Activated T-cell treated with anti-CD3 and anti-CD28 coated beads, Interleukin-2, amount 50 U/mL, for 72 hours (primary cell): ENCODE data around the gene DHX16. TPM values are rescaled to one million over a fixed set of nuclear protein-coding genes. Genes with fewer than 3 reads are reported as not detected.

Experiments used
- ATAC-seq, 2 donors: fragments of 150-1000 bp; cut with Tn5 transposase; replicated peaks in 1 of 2; 2 replicates each; pipeline ENCODE4 v1.10.0; 2021; ENCODE audit warnings: moderate library complexity in 2 of 2, mild to moderate bottlenecking in 1 of 2
- DNase-seq, 2 donors: peaks; one replicate each; pipeline ENCODE4 v3.0.0; 2021 to 2022; ENCODE audit warnings: mixed read lengths in 1 of 2
- H3K27ac Mint-ChIP-seq: one replicate; pipeline ENCODE4 v1.8.0; 2022; ENCODE audit warnings: mild to moderate bottlenecking, moderate library complexity, mixed read lengths
- H3K27me3 Mint-ChIP-seq: one replicate; pipeline ENCODE4 v1.8.0; 2022; ENCODE audit warnings: low read depth, mixed read lengths
- H3K36me3 Mint-ChIP-seq, 2 donors: one replicate each; pipeline ENCODE4 v1.8.0; 2022; ENCODE audit warnings: mixed read lengths in 2 of 2, mild to moderate bottlenecking in 1 of 2; ENCODE audit not compliant: insufficient read depth in 2 of 2
- H3K4me1 Mint-ChIP-seq: one replicate; pipeline ENCODE4 v1.8.0; 2022; ENCODE audit warnings: low read depth, mixed read lengths
- H3K4me3 Mint-ChIP-seq, 2 donors: one replicate each; pipeline ENCODE4 v1.8.0; 2022; ENCODE audit warnings: mild to moderate bottlenecking in 2 of 2, mixed read lengths in 2 of 2, moderate library complexity in 2 of 2
- H3K9me3 Mint-ChIP-seq, 2 donors: one replicate each; pipeline ENCODE4 v1.8.0; 2022; ENCODE audit warnings: mixed read lengths in 2 of 2
- total RNA-seq, 2 donors: library from RNA; stranded (reverse); gene quantifications; one replicate each; pipeline ENCODE4 v1.2.3, GENCODE V29; 2022

The DHX16 gene
- total RNA-seq, 2 donors from 2014 or later = 39.2 to 43.0 TPM

DNA sequence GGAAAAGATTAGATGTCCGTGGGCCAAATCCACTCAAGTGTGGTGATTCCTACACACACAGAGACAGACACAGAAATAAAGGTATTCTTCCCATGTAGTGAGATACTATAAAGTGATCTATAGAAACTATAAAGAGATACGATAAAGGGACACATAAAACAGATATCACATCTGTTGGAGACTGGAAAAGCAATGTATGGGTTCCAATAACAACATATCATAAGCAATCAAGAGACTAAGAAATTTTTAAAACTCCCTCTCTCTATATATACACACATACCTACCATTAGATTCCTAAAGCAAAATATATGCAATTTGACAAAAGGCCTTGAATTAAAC is 61.0 kb downstream of the DHX16 start:
- Mint-ChIP-seq H3K9me3 (no peaks in the 10 kb centered on the region), H3K36me3 (peaks cover 45 to 73% of the 10 kb centered on the region in 2 donors), H3K27ac (peak overlapping the region; percentile 89), H3K27me3 (no peaks in the 10 kb centered on the region), H3K4me3 (peak overlapping the region; percentile 6 to 52), H3K4me1 (peaks cover 76% of the 10 kb centered on the region)
- no peak for DNase-seq
- no peak for ATAC-seq

DNA sequence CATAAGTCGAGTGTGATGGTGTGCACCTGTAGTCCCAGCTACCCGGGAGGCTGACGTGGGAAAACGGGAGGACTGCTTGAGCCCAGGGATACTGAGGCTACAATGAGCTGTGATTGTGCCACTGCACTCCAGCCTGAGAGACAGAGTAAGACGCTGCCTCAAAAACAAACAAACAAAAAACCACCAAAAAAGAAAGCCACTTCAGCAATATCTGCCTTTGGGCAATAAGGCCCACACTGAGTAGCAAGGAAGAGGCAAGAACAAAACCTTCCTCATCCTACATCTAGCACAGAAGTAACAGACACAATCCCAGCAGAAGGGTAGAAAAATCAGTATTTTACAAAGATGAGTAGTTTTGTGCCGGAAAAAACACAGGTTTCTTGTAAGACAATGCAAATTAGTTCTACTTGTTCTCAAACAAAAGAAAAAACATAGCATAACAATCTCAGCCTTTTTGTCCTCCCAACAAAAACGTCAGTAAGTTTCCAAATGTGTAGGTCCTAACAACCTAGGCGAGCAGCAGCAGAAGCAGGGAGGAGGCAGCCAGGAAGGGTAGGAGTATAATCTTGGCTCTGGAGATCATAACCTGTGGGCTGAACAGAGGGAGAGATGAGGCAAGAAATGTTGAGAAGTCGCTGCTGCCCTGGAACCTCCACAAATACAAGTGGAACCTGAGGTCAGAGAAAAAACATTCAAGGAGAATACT is 61.5 kb downstream of the DHX16 start:
- Mint-ChIP-seq H3K4me3 (peak overlapping the region in 1 of 2 donors; percentile 52), H3K36me3 (peaks cover 42 to 72% of the 10 kb centered on the region in 2 donors), H3K27me3 (no peaks in the 10 kb centered on the region), H3K4me1 (peaks cover 81% of the 10 kb centered on the region), H3K9me3 (no peaks in the 10 kb centered on the region), H3K27ac (peak overlapping the region; percentile 89)
- no peak for DNase-seq
- no peak for ATAC-seq

DNA sequence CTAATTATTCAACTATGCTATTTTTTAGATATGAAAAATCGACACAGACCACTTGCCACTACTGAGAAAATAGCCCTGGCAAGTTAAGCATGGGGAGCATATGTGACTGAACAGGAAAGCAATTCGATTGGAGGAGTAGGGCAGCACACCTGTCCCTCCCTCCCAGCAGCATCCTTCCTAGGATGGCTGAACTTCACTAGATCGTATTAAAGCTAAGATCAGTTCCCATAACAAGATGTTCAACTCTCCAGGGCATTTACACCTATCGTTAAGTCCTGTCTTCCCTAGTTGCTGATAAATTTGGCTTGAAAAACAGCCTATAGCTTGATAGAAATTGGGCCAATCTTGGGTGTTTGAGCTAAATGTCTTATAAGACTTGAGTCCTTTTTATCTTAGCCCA is 62.7 kb downstream of the DHX16 start:
- H3K4me3 Mint-ChIP-seq = peak overlapping the region in 1 of 2 donors; percentile 39
- peak overlapping the region; percentile 89 for H3K27ac Mint-ChIP-seq
- DNase-seq (no peak), ATAC-seq (no peak)
- H3K27me3 Mint-ChIP-seq = no peaks in the 10 kb centered on the region
- no peaks in the 10 kb centered on the region for H3K9me3 Mint-ChIP-seq
- H3K4me1 Mint-ChIP-seq = peaks cover 88% of the 10 kb centered on the region
- peaks cover 37 to 68% of the 10 kb centered on the region in 2 donors for H3K36me3 Mint-ChIP-seq

DNA sequence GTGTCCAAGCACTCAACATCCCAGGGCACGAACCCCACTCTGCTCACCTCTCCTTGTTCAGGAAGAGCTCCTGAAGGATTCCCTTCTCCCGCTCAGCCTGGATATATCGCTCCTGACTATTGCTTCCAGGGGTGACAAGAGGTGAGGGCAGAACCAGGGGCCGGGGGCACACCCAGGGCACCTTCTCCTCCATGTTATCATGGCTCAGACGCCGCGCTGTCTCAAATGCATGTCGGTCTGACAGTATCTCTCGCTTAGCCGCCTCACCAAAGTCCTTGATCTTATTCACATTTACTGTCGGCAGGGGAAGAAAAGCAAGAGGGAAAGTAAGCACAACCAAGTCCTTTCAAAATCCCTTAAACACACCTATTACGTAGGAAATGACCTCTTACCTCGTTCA is 68.8 kb downstream of the DHX16 start:
- Mint-ChIP-seq H3K9me3 (no peaks in the 10 kb centered on the region), H3K36me3 (peaks cover 26 to 45% of the 10 kb centered on the region in 2 donors), H3K4me3 (no peak overlapping the region), H3K27ac (no peak overlapping the region), H3K27me3 (no peaks in the 10 kb centered on the region), H3K4me1 (peaks cover 41% of the 10 kb centered on the region)
- ATAC-seq (no peak), DNase-seq (no peak)

Other genes with a start within 250 kb of the DHX16 start
- gene HLA-E, start 183.5 kb downstream of the DHX16 start, total RNA-seq = 100 to 1,000 TPM; 713 to 829 TPM
- gene GNL1, start 116.5 kb downstream of the DHX16 start, total RNA-seq = 100 to 1,000 TPM; 114 to 121 TPM
- gene PRR3, start 115.7 kb downstream of the DHX16 start, total RNA-seq = 10 to 100 TPM; 23.0 to 31.8 TPM
- gene ABCF1, start 101.6 kb downstream of the DHX16 start, total RNA-seq = 10 to 100 TPM; 64.6 to 68.1 TPM
- gene PPP1R10, start 55.8 kb downstream of the DHX16 start, total RNA-seq = 100 to 1,000 TPM; 138 to 154 TPM
- gene MRPS18B, start 55.2 kb downstream of the DHX16 start, total RNA-seq = 100 to 1,000 TPM; 109 to 132 TPM
- gene ATAT1, start 46.1 kb downstream of the DHX16 start, total RNA-seq = 10 to 100 TPM in 1 of 2 donors, 1 to 10 TPM in 1; 8.3 to 14.2 TPM
- 10 to 100 TPM; 25.8 to 36.0 TPM for gene C6orf136, start 25.9 kb downstream of the DHX16 start, total RNA-seq
- 100 to 1,000 TPM; 179 to 200 TPM for gene PPP1R18, start 13.6 kb upstream of the DHX16 start, total RNA-seq
- gene NRM, start 18.0 kb upstream of the DHX16 start, total RNA-seq = 10 to 100 TPM; 26.9 to 29.6 TPM
- 100 to 1,000 TPM; 102 to 127 TPM for gene MDC1, start 44.3 kb upstream of the DHX16 start, total RNA-seq
- 100 to 1,000 TPM; 668 to 724 TPM for gene TUBB, start 47.3 kb upstream of the DHX16 start, total RNA-seq
- gene FLOT1, start 69.7 kb upstream of the DHX16 start, total RNA-seq = 100 to 1,000 TPM; 293 to 319 TPM
- gene IER3, start 71.5 kb upstream of the DHX16 start, total RNA-seq = 100 to 1,000 TPM; 174 to 197 TPM
- gene DDR1, start 211.5 kb upstream of the DHX16 start, total RNA-seq = 10 to 100 TPM in 1 of 2 donors, 1 to 10 TPM in 1; 9.4 to 11.6 TPM
- 10 to 100 TPM; 43.5 to 46.9 TPM for gene GTF2H4, start 235.2 kb upstream of the DHX16 start, total RNA-seq
- gene VARS2, start 241.2 kb upstream of the DHX16 start, total RNA-seq = 10 to 100 TPM; 47.3 to 54.9 TPM